ENCODE results near the gene WDR3. TPM values are rescaled to one million over a fixed set of nuclear protein-coding genes. Genes with fewer than 3 reads are reported as not detected.

The WDR3 gene
- total RNA-seq, 2 donors from 2014 or later: 28.8 to 36.2 TPM

Other genes starting within 250 kb of the WDR3 start
- gene GDAP2, start 118 bp upstream of the WDR3 start, total RNA-seq: 10 to 100 TPM; 27.9 to 28.4 TPM

Data from activated T-cell treated with anti-CD3 and anti-CD28 coated beads, Interleukin-2, amount 50 U/mL, for 72 hours (primary cell).